NCI-H82 treated with DMSO at 0.1 percent for 48 hours (cell line): ENCODE measurements around the gene AMBP.

Experiments
- DNase-seq: peaks from one replicate; lab custom pipeline; 2025; ENCODE audit not compliant: unreplicated experiment; lab: John Stamatoyannopoulos, UW

The AMBP gene

DNA sequence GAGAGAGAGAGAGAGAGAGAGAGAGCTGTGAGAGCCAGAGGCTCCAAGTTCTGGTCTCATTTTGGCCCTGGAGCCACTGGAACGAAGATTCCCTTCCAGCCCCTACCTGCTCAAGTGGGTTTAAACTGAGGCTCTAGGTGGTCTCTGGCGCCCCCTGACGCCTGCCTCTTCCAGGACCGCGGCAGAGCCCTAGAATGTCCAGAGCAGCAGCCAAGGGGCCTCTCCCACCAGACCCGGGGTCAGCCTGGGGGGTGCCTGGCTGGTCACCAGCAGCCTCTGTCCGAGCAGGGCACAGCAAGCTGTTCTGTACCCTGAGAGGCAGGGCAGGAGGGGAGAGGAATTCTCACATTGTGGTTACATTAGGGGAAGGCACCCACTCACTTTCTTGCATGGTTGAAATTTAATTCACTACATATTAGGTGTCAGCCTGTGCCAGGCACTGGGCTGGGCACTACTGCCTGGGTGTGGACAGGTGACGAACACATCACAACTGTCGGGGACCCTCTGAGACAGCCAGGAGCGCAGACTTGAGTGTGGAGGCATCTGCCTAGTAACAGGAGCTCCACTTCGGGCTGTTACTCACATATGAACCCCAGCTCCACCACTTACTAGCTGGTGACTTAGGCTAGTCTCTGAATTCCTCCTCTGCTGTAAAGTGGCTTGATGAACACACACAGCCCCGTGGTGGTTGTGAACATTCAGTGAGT, 44.5 kb downstream of the AMBP start:
- DNase-seq, result no peak

DNA sequence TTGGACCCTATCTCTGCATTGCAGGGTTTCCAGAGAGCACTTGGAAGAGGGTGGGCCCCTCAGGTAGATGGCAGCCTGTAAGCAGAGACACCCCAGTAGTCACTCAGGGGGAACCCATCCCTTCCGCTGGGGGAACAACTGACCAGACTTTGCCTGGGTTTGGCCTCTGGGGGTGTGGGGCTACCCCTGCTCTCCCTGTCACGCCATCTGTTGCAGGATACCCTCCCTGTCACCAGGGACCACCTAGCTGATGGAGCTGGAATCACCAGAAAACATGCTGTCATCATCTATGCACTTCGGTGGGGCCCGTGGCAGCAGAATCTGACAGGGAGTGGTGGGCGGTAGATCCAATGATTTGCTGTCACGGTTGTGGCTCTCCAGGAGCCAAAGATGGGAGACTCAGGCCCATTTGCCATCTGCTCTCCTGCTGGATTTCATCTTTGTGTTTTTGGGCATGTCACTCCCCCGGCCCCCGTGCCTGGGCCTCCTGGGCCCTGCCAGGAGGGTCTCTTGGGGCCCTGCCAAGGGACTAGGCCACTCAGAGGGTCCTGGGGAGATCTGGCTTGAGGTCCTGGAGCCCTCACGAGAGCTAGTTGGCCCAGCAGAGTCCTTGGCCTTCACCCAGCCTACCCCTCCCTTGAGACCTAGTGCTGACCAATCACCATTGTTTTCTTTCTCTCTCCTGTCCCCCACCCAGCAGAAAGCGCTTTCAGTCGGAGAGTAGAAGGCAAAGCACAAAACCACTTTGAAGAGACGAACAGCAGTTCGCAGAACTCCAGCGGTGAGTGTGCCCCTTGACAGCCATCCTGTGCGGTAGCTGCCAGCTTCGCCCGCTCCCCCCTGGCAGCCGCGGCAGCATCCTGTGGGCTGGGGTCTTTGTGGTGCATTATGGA, 45.9 kb downstream of the AMBP start:
- no peak for DNase-seq

DNA sequence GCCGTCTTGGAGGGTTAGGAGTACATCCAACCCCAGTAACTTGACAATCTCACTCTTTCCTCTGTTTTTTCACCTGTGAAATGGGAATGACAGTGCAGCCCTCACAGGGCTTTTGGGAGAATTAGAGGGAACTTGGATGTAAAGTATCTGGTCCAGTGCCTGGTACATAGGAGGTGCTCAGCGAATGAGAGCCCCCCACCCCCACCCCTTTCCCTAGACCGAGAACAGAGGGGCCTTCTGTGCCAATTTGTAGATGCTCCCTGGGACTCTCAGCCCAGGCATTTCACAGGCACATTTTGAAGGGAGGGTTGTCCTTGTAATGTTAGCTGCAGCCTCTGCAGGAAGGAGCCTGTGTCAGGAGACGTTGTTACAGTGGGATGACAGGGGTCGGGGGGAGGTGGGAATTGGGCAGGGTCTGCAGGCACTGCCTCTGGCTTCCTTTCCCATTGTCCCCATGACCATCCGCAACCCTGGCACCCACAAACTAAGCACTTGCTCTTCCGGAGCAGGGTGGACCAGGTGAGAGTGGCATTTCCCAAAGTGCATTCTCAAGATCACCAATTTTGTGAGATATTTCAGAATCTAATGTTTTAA, 47.0 kb downstream of the AMBP start:
- DNase-seq, result no peak

DNA sequence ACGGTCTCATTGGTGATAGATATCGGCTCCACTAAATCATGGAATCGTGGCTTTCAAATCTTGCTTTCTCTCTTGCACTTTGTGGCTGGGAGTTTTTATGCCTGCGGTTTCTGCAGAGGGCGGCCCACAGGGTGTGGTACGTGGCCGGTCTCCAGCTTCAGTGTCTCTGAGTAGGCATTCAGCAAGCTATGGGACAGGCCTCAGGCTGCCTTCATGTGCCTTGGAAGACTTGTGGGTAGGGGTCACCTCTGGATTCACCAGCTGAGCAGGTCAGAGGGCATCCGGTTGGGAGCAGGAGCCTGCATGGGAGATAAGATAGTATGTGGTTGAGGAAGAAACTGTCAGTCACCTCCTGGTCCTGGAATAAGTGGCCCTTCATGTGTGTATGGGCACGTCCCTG, 47.7 kb downstream of the AMBP start:
- DNase-seq, result no peak

DNA sequence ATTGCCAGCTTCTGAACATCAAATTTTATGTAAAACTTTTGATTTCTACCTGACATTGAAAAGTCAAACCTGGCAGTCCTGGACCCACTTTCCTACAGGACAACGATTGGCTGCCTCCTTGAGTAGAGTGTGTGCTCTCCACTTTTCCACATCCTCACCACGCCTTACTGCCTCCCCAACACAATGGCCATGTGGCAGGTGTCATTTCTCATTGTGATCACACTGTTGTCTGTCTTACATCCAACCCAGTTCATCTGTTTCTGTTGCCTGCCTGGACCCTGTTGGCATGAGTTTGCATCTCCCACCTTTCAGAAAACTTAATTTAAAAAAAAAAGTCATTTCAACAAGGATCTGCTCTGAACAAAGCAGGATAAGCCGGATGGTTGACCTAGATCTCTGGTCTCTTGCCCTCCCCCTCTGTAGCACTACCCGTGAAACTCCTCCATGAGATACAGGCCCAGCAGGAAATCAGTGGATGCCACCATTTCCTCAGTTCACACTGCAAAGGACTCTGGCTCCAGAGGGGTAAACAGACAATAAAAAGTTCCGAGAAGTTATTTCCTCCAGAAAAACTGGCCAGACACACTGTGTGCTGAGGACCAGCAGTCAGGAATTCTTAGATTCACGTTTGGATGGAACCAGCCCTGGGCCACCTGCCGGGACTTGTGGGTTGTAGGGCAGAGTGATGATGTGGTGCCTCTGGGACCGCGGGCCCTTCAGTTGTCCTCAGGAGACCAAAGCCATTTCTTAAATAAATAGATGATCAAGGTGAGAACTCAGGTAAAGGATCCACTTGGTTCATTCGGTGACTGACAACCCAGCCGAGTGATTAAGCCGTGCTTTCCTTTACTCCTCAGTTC, 48.6 kb downstream of the AMBP start:
- DNase-seq, result no peak

DNA sequence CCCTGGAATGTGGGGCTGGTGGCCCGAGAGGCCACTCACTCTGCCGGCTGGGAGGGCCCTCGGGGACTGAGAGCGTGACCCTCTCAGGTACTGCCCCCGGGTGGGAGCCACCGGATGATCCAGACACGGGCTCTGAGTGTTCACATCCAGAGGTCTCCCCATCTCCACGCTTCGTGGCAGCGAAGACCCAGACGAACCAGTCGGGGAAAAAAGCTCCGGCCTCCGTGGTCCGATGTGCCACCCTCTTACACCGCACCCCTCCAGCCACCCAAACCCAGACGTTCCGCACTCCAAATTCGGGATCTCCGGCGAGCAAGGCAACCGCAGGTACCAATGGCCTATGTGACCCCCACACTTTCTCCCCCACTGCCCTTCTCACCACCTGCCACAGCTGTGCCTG, 49.5 kb downstream of the AMBP start:
- DNase-seq, result no peak

DNA sequence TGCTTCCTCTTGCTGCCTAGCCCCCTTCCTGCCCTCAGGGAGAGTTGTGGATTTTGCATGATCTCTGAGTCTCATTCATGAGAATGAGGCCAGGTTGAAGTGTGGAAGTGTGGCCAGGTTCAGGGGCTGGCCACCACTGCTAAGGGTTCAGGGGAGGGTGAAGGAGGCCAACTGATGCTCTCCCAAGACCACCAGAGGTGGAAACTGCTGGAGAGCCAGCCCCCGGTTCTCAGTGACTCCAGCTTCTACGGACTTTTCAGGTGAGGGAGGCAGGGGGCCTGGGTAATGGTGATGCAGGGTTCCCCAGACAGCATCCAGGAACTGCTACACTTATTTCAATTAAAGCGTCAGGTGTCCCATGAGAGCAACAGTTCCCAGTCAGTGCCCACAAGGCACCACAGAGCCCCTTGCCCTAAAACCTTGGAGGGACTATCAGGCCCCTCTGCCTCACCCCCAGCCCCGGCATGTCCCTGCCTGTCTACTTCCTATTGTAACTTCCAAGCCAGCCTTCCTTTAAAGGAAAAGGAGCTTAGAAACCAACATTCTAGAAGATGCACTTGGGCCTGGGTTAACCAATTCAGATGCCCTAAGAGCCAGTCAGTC, 50.1 kb downstream of the AMBP start:
- DNase-seq, result no peak

DNA sequence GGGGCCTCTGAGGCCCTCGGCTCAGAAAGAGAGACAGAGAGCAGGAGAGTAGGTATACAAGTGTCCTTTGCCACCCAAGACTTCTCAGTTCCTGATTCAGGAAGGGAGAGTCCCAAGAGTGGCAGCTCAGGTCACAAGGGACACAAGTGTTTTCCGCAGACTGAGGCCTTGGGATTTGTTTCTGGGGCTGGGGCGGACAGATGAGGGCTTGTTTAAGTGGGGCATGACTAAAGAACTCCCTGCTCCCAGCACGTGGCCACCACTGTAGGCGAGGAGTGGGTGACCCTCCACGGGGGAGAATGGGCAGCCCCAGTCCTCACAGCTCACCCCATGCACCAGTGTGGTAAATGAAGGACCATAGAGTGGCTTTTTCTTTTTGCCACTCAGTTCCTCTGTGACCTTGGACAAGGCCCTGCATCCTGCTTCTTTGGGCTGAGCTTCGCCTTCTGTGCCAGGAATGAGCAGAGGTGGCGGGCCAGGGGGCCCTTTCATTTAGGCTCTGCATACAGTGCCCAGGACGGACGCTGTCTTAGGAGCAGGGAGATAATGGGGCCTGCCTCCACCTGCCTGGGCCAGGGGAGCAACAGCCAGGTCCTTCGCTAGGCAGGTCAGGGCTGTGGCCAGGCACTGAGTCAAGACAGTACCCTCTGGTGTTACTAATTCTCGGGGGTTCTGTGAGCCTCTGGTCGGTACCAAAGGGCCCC, 50.8 kb downstream of the AMBP start:
- no peak for DNase-seq

DNA sequence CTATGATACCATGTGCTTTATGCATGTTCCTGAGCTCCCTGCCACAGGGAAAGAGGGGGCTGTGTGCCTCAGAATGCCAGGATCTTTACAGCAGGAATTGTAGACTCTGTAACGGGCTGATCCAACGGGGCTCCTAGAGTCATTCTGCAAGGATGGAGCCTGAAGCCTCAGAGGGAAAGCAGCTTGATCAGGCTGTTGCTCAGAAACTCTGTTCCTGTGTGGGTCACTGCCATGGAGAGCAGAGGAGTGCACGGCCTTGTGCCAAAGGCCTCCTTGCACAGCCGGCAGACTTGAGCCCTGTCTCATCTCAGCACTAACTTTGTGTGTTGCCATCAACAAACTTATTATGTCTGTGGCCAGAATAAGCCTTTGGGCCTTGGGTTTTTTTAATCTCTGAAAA, 51.8 kb downstream of the AMBP start:
- DNase-seq, result no peak

DNA sequence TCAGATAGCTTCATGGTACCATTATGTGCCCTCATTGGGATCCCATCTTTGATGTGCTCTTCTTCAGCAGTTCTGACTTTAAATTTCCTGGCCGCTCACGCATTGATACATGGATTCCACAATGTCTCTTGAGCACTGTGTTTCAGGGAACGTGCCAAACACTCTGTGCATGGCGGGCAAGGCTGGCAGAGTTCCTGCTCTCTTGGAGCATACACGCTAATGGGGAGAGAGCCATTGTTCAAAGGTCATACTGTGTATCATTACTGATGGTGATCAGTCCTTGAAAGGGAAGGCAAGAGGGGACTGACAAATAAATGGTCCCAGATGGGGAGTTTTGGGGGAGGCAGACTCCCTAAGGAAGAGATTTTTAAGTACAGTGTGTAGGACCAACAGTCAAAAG, 52.3 kb downstream of the AMBP start:
- no peak for DNase-seq

DNA sequence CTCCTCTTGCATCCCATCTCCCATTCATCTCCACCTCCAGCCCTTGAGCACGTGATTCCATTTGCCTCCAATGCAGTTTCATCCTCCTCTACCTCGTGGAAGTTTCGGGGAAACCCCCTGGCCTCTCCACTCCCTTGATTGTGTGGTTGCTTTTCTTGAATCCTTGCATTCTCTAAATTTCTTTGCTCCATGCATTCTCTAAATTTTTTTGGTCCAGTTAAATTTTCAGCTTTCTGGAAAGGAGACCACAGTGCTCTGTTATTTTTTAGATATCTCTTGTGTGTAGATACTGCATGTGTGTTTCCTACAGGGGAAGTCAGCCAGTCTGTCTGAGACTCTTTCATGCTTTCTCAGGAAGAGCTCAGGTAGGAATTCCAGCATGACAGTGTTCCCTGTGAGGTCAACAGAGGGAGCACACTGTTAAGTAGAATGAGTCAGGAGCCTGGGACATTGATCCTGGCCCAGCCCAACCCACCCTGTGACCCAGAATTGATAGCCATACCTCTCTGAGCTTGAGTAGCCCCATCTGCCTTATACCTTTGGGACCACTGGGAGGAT, 52.8 kb downstream of the AMBP start:
- DNase-seq, result no peak

DNA sequence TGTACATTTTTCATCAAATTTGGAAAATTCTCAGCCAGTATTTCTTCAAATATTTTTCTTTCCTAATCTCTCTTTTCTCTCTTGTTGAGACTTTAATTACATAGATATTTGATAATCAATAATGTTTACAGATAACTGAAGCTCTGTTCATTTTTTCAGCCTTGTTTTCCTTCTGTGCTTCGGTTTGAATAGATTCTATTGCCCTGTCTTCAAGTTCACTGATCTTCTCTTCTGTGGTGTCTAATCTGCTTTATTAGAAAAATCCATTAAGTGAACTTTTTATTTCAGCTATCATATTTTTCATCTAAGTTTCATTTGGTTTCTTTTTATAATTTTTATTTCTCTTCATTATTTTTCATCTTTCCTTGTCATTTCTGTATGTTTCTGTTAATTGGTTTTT, 54.1 kb downstream of the AMBP start:
- DNase-seq, result no peak

DNA sequence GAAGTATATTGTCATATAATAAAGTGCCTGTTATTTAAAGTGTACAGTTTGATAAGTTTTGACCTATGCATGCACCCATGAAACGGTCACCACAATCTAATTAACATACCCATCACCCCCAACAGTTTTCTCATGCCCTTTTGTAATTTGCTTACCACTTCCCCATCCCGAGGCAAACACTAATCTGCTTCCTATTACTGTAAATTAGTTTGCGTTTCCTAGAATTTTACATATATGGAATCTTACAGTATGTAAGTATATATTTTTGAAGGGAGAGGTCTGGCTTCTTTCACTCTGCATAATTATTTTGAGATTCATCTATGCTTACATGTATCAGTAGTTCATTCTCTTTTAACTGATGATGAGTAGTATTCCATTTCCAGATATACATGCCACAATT, 56.5 kb downstream of the AMBP start:
- no peak for DNase-seq

DNA sequence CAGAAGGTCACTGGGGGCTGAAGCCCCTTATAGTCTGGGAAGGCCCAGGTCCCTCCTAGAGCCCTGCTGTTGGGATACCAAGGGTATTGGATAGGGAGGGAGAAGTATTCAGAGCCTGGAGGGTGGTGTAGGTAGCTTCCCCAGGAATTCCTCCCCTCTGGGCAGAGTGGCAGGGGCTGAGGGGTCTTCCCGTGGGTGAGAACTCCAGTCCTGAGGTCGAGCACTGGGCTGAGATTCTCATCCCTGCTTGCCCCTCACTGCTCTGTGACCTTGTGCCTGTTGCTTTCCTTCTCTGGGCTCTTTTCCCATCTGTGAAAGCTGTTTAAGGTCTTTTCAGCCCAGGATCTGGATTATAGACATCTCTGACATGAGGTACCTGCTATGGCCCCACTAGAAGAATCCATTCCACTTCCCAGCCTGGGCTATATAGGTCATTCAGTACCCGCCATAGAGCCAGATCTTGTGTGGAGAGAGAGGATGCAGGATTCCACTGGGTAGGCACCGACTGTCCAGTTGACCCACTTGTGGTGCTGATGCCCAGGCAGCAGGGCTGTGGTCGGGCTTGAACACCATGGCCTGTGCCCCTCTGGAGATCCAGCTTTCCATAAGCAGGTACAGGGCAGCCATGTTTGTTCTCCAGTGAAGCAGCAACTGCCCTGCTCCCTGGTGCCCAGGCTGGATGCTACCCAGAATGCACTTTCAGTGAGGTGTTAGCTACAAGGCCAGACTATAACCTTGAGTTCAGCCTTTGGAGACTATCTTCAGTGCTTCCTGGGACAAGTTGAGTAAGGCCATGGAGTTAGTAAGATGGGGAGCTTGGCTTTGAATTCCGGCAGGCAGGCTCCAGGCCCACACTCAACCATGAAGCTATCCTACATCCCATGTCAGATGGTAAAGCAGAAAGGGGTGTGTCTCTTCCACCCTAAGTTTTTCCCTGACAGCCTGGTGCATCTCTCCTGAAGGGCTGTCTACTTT, 60.1 kb downstream of the AMBP start:
- no peak for DNase-seq

DNA sequence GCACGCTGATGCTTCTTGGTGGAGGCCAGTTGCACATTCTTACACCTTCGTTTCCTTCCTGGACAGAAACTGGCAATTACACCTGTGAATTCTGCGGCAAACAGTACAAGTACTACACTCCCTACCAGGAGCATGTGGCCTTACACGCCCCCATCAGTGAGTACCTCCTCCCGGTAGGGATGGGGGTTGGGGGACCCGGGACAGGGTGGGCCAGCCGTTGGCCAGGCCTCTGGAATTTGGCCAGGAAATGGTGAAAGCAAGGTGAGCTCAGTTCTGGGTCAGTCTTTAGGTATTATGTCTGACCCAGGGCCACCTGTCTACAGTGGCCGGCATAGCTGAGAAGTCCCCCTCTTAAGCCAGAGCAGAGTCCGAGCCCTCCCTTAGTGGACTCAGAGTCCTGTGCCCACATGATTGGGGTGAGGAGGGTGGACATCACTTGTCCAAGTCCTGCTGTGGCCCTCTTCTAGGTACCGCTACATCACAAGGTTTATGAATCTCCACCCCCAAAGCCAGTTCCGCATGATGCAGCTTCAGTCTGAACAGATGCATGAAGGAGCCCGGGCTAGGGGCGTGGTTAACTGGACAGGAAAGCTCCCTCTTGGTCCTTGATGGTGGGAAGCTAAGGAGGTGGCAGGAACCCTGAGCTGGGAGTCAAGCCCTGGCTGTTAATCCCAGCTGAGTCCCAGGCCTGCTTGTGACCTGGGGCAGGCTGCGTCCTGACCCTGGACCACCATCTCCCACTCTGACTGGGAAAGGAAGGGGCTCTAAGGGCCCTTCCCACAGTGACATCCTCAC, 61.3 kb downstream of the AMBP start:
- DNase-seq, result no peak

DNA sequence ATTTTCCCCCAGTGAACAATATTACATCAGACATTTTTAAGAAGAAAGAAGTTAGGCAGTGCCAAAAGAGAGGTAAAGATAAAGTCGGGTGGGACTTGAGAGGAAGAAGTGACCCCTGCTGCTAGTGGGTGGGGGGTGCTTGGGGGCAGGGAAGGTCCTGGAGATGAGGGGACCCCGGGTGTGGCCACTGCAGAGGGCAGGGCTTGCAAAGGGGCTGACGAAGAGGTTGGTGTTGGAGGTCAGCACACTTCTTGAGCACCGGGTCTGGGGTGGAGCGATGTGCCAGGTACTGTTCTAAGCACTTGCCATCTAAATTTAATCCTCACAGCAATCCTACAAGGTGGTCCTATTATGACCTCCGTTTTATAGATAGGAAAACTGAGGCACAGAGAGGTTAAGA, 62.0 kb downstream of the AMBP start:
- no peak for DNase-seq

DNA sequence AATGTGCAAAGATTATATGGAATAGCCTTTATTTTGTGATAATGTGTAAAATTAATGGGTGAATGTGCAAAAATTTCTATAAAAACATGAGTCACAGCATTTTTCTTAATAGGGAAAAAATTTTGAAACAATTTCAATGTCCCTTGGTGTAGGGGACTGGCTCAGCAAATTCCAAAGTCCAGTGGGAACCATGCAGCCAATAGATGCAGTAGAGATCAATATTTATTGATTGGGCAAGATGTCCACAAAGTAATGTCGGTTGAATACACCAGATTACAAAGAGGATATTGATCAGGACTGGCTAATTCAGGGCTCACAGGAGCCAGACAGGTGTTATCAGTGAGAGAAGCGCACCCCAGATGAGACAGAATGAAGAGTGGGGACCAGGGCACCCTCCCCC, 62.5 kb downstream of the AMBP start:
- no peak for DNase-seq

DNA sequence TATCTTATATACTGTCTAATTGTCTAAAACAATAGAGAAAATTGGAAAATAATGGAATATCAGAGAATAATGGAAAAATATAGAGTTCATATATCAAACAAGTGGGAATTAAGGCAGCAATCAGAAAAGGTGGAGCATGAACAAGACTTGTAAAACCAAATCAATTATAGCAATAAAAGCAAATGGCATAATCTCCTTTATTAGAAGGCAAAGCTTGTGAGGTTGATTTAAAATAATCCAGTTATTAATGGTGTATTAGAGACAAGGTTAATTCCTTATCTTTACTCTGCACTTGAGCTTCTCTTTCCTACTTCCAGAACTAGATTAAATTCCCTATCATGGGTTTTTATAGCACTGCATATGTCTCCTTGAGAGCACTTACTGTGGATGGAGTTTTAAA, 64.1 kb downstream of the AMBP start:
- DNase-seq, result no peak
